GM18520 (cell line): ENCODE results near the gene BMP4.

Experiments used
- ATAC-seq: cut with Tn5 transposase; IDR thresholded peaks from one replicate; pipeline ENCODE4 v1.9.1; 2021; ENCODE audit not compliant: unreplicated experiment

Gene BMP4

GRCh38 chr14:53946404-53947093, 10.1 kb downstream of the BMP4 start:
- no peak for ATAC-seq

- ATAC-seq, result no peak
Measured at GRCh38 chr14:53946071-53946403, 10.6 kb downstream of the BMP4 start.

GRCh38 chr14:53943751-53944083, 12.9 kb downstream of the BMP4 start:
- no peak for ATAC-seq

GRCh38 chr14:53942970-53943750, 13.5 kb downstream of the BMP4 start:
- ATAC-seq, result no peak

GRCh38 chr14:53938136-53938837, 18.3 kb downstream of the BMP4 start:
- no peak for ATAC-seq

GRCh38 chr14:53934778-53935414, 21.7 kb downstream of the BMP4 start:
- ATAC-seq, result no peak

- ATAC-seq, result no peak
Measured at GRCh38 chr14:53932966-53933365, 23.7 kb downstream of the BMP4 start.

- no peak for ATAC-seq
Measured at GRCh38 chr14:53929871-53930715, 26.5 kb downstream of the BMP4 start.

- no peak for ATAC-seq
Measured at GRCh38 chr14:53927171-53927570, 29.5 kb downstream of the BMP4 start.

GRCh38 chr14:53925201-53925766, 31.3 kb downstream of the BMP4 start:
- no peak for ATAC-seq

GRCh38 chr14:53924753-53925152, 31.9 kb downstream of the BMP4 start:
- no peak for ATAC-seq

GRCh38 chr14:53921027-53921426, 35.6 kb downstream of the BMP4 start:
- ATAC-seq, result no peak

- no peak for ATAC-seq
Measured at GRCh38 chr14:53916239-53916638, 40.4 kb downstream of the BMP4 start.

- ATAC-seq, result no peak
Measured at GRCh38 chr14:53915364-53916014, 41.1 kb downstream of the BMP4 start.

- no peak for ATAC-seq
Measured at GRCh38 chr14:53912021-53912420, 44.6 kb downstream of the BMP4 start.

- ATAC-seq, result no peak
Measured at GRCh38 chr14:53908416-53908815, 48.2 kb downstream of the BMP4 start.

- no peak for ATAC-seq
Measured at GRCh38 chr14:53902307-53902706, 54.3 kb downstream of the BMP4 start.

- no peak for ATAC-seq
Measured at GRCh38 chr14:53900499-53900898, 56.1 kb downstream of the BMP4 start.
